AG04450 (cell line): Measurements from ENCODE around the gene SESN3. TPM values are rescaled to one million over a fixed set of nuclear protein-coding genes. Genes with fewer than 3 reads are reported as not detected.

Experiments
- CTCF ChIA-PET: fragments of 300-600, 350-600 bp; formaldehyde crosslinking; extraction: SDS; loops from one replicate; lab custom pipeline; 2022; ENCODE audit warnings: antibody characterized with exemption, inconsistent platforms; lab: Charles Lee
- POLR2A ChIA-PET: fragments of 350-600 bp; formaldehyde crosslinking; extraction: SDS; loops from one replicate; lab custom pipeline; 2021; ENCODE audit warnings: antibody characterized with exemption, inconsistent platforms; lab: Yijun Ruan, JAX
- DNase-seq: peaks from one replicate; pipeline ENCODE4 v3.0.0-alpha.2; 2011; ENCODE audit warnings: low read depth, low spot score
- H3K27ac ChIP-seq: one replicate; pipeline ENCODE4 v1.5.1; 2012; ENCODE audit warnings: low read depth, low read length, control low read depth
- H3K27me3 ChIP-seq: one replicate; pipeline ENCODE4 v1.6.0; 2012; ENCODE audit warnings: low read length; ENCODE audit not compliant: control insufficient read depth, insufficient read depth
- H3K4me3 ChIP-seq: 2 replicates; pipeline ENCODE4 v1.5.1; 2011; ENCODE audit warnings: mild to moderate bottlenecking, low read depth, low read length, control low read depth
- H3K9me3 ChIP-seq: 2 replicates; pipeline ENCODE4 v1.5.1; 2012; ENCODE audit warnings: low read length; ENCODE audit not compliant: control insufficient read depth, insufficient read depth
- CTCF ChIP-seq: IDR thresholded peaks from 2 replicates; pipeline ENCODE4 v1.5.1; 2011; ENCODE audit warnings: low read depth, low read length, control low read depth, inconsistent platforms
- polyA plus RNA-seq: library from polyadenylated mRNA; depleted of rRNA; stranded (reverse); fragments of >200 nt; gene quantifications from 2 replicates; pipeline ENCODE4 v1.2.3, GENCODE V29; 2011

The SESN3 gene
- polyA plus RNA-seq, 1 experiment, result 4.2 TPM

GRCh38 chr11:95175818-95176380 is 55.1 kb downstream of the SESN3 start:
- no peak for DNase-seq
- no peaks in the 10 kb centered on the region for H3K9me3 ChIP-seq
- no peaks in the 10 kb centered on the region for H3K27me3 ChIP-seq
- no peak for TF ChIP-seq CTCF
- H3K27ac ChIP-seq, result no peak overlapping the region
- ChIA-PET POLR2A (no interaction called here), CTCF (interaction anchor here (1.1 to 3.2 kb wide), 2 partner anchors 529 to 530 kb away, joined by 4 to 14 read pairs; no protein-coding TSS in a partner anchor)
- no peak overlapping the region for H3K4me3 ChIP-seq

- H3K9me3 ChIP-seq, result no peaks in the 10 kb centered on the region
- ChIA-PET CTCF (interaction anchor here (0.8 to 1.2 kb wide), 2 partner anchors 16 to 19 kb away, joined by 3 to 4 read pairs; no protein-coding TSS in a partner anchor), POLR2A (no interaction called here)
- no peak for TF ChIP-seq CTCF
- DNase-seq, result no peak
- no peak overlapping the region for H3K4me3 ChIP-seq
- no peak overlapping the region for H3K27ac ChIP-seq
- no peaks in the 10 kb centered on the region for H3K27me3 ChIP-seq
Measured at GRCh38 chr11:95170294-95170693, 60.7 kb downstream of the SESN3 start.

GRCh38 chr11:95166781-95167180 is 64.2 kb downstream of the SESN3 start:
- no peak for TF ChIP-seq CTCF
- no peaks in the 10 kb centered on the region for H3K9me3 ChIP-seq
- DNase-seq, result no peak
- H3K4me3 ChIP-seq, result no peak overlapping the region
- no peaks in the 10 kb centered on the region for H3K27me3 ChIP-seq
- ChIA-PET POLR2A (no interaction called here), CTCF (interaction anchor here (1.0 to 1.5 kb wide), 3 partner anchors 10 to 539 kb away, joined by 5 to 6 read pairs (median 5); no protein-coding TSS in a partner anchor)
- H3K27ac ChIP-seq, result no peak overlapping the region

- DNase-seq, result no peak
- Histone ChIP-seq H3K27me3 (peaks cover 3% of the 10 kb centered on the region), H3K9me3 (no peaks in the 10 kb centered on the region), H3K4me3 (no peak overlapping the region), H3K27ac (no peak overlapping the region)
- POLR2A ChIA-PET, result no interaction called here
- CTCF ChIA-PET, result interaction anchor here (1.0 to 1.5 kb wide), 3 partner anchors 9 to 540 kb away, joined by 5 to 6 read pairs (median 5); no protein-coding TSS in a partner anchor
- TF ChIP-seq CTCF, result no peak
Measured at GRCh38 chr11:95165638-95166037, 65.4 kb downstream of the SESN3 start.

GRCh38 chr11:95163106-95163505 is 67.9 kb downstream of the SESN3 start:
- POLR2A ChIA-PET, result no interaction called here
- H3K4me3 ChIP-seq, result no peak overlapping the region
- peaks cover 3% of the 10 kb centered on the region for H3K27me3 ChIP-seq
- no peak for TF ChIP-seq CTCF
- no peaks in the 10 kb centered on the region for H3K9me3 ChIP-seq
- DNase-seq, result no peak
- no peak overlapping the region for H3K27ac ChIP-seq
- CTCF ChIA-PET, result no interaction called here
